D721Med (cell line): Measurements from ENCODE around the gene SLC46A2.
A peak's percentile ranks its signal among the peaks of the same experiment; 100 is the strongest.

Experiments
- DNase-seq: peaks from one replicate; pipeline ENCODE4 v3.0.0; 2011; ENCODE audit warnings: low spot score; ENCODE audit not compliant: insufficient read length
- FAIRE-seq: peaks from 2 replicates; lab custom pipeline; 2011; peaks lifted over from hg19 to GRCh38; lab: Jason Lieb, UNC
- CTCF ChIP-seq: IDR thresholded peaks from 2 replicates; pipeline ENCODE4 v1.5.1; 2012; ENCODE audit warnings: mild to moderate bottlenecking, control low read depth; ENCODE audit not compliant: insufficient read depth; ENCODE audit errors: missing control alignments

The SLC46A2 gene, protein sequence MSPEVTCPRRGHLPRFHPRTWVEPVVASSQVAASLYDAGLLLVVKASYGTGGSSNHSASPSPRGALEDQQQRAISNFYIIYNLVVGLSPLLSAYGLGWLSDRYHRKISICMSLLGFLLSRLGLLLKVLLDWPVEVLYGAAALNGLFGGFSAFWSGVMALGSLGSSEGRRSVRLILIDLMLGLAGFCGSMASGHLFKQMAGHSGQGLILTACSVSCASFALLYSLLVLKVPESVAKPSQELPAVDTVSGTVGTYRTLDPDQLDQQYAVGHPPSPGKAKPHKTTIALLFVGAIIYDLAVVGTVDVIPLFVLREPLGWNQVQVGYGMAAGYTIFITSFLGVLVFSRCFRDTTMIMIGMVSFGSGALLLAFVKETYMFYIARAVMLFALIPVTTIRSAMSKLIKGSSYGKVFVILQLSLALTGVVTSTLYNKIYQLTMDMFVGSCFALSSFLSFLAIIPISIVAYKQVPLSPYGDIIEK

DNA sequence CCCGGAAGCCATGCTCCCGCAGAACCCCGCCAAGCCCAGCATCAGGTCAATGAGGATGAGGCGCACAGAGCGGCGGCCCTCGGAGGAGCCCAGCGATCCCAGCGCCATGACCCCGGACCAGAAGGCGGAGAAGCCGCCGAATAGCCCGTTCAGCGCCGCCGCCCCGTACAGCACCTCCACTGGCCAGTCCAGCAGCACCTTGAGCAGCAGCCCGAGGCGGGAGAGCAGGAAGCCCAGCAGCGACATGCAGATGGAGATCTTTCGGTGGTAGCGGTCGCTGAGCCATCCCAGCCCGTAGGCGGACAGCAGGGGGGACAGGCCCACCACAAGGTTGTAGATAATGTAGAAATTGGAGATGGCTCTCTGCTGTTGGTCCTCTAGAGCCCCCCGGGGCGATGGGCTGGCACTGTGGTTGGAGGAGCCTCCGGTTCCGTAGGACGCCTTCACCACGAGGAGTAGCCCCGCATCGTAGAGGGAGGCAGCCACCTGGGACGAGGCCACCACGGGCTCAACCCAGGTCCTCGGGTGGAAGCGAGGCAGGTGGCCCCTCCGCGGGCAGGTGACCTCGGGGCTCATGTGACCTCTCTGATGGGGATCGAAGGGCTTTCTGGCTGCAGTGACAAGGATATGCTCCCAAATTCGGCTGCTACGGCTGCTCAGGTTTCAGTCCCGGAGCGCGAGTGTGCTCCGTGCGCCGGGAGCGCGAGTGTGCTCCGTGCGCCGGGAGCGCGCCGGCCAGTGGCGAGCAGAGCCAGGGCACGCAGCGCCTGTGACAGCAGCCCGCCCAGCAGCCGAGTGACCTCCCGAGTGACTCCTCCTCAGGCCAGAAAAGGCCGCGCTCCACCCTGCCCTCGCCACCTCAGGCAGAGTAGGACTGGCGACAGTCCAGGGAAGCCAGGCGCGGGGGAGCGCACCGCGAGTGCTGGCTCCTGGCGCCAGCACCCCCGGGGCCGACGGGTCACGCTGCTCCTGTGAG, at the start of gene SLC46A2:
TSS of gene SLC46A2 (minus strand) at position 771 of the 976 bp plus-strand sequence. CDS start at position 576, 195 bp downstream.
- DNase-seq (no peak), FAIRE-seq (no peak)
- TF ChIP-seq CTCF, result no peak

DNA sequence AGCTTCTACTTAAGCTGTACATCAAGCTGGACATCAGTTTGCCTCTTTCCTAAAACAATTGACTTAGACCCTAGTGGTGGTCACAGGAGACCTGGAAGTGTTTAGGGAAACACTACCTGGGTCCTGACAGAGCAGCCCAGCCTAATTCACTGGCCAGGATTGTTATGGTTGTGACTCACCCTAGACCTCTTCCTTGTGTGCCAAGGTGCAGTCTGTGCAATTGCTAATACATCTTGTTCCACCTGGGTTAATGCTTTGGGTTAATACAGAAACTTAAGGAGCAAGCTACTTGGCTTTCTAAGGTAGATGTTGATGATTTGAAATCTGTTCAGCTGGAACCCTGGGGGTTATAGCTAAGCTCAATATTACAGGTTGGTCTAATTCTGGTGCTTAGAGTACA, 48.7 kb upstream of the SLC46A2 start:
- TF ChIP-seq CTCF, result no peak
- FAIRE-seq (no peak), DNase-seq (no peak)

- no peak for TF ChIP-seq CTCF
- no peak for FAIRE-seq
- DNase-seq, result no peak
Measured at GRCh38 chr9:112933696-112934095, 43.0 kb upstream of the SLC46A2 start.

DNA sequence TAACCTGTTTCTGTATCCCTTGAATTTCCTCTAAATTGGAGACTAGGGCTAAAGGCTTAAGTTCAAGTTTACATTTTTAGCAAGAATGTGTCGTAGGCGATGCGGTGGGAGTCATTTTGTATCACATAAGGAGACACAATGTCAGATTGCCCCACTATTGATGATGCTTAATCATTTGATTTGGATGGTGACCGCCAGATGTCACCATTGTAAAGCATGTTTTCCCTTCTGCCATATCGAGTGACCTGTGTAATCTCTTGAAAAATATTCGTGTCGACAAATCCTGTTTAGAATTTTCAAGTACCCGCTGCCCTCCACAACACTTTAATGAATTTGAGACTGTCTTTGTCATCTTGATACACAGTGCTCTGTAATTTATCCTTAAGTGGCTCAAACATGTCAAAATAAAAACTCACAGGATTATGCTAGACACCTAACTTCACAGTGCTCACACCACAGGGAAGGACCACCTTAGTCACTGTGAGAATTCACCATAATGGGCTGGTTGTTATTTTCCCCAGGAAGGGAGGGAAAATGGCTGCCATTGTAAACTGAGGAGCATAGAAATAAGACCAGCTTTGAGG, 34.5 kb upstream of the SLC46A2 start:
- peak; percentile 65 for TF ChIP-seq CTCF
- FAIRE-seq (peak; percentile 94), DNase-seq (no peak)

DNA sequence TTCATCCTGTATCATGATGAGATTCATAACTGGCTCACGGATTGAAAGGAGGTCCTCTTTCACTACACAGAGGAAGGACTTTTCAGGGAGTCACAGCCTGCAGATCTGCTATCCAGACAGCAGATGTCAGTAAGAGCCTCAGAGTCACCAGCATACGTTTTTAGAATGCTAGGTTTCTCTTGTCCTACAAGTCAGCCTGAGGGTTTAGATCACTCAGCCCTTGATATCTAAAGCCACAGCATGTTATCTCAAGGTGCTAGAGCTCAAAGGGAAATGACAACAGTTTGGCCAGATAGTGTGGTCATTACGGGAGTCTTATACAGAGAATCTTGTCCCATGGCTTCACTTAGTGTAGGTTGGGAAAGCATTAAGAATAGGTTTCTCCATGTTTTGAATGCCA, 30.9 kb upstream of the SLC46A2 start:
- FAIRE-seq, result peak; percentile 6
- peak; percentile 44 for TF ChIP-seq CTCF
- DNase-seq, result no peak

GRCh38 chr9:112917987-112918362, 27.3 kb upstream of the SLC46A2 start:
- DNase-seq (no peak), FAIRE-seq (no peak)
- TF ChIP-seq CTCF, result no peak
